ENCODE results near the gene FAM228A.

FAM228A gene

DNA sequence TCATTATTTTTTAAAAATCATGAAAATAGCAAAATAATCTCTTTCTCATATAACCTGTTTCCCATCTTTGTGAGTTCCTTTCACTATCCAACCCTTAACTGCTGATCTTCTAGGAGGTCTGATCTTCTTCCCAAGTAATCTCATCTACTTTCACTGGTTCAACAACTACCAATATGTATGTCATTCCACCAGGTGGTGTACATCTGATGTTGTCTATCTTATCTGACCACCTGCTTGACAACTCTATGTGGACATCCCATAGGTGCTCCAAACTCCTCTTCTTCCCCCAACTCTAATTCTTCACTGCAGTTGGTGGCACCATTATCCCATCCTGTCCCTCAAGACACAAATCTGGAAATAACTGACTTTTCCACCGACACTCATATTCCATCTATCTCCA lies 62.5 kb downstream of the FAM228A start:
- H3K9ac ChIP-seq (ENCODE audit: low read depth, low read length, poor library complexity, severe bottlenecking): no peak overlapping the region
- H4K20me1 ChIP-seq (ENCODE audit: insufficient read depth, low read length, poor library complexity, severe bottlenecking): no peaks in the 10 kb centered on the region
- H2AFZ ChIP-seq (ENCODE audit: low read length): no peak overlapping the region
- no peaks in the 10 kb centered on the region for H3K9me3 ChIP-seq (ENCODE audit: insufficient read depth, low read depth, low read length)
- no peaks in the 10 kb centered on the region for H3K79me2 ChIP-seq (ENCODE audit: insufficient read depth, low read length)
- H3K4me2 ChIP-seq (ENCODE audit: low read depth, low read length, poor library complexity, severe bottlenecking): no peak overlapping the region
- H3K4me3 ChIP-seq (ENCODE audit: low read length, poor library complexity, severe bottlenecking): no peak overlapping the region
- H3K4me1 ChIP-seq (ENCODE audit: insufficient read depth, low read length, poor library complexity, severe bottlenecking): no peaks in the 10 kb centered on the region
- no peaks in the 10 kb centered on the region for H3K27me3 ChIP-seq (ENCODE audit: insufficient read depth, low read length, poor library complexity, severe bottlenecking)
- H3K9me2 ChIP-seq (replicated peaks; ENCODE audit: low read depth, low read length): no peaks in the 10 kb centered on the region
- TF ChIP-seq CTCF (conservative IDR thresholded peaks at IDR 0.05; ENCODE audit: low read length): 0 out of 2 replicates have a peak, but pooled peaks have one; percentile 9
- no peak for TF ChIP-seq EZH2phosphoT487 (IDR thresholded peaks at IDR 0.05; ENCODE audit: borderline replicate concordance)
- no peaks in the 10 kb centered on the region for H3F3A ChIP-seq (ENCODE audit: low read depth)
- peaks cover 11% of the 10 kb centered on the region; the same call in 1 of the 2 replicates for H3K36me3 ChIP-seq (ENCODE audit: insufficient read depth, low read length)

GRCh38 chr2:24238158-24238557 lies 63.3 kb downstream of the FAM228A start:
- no peaks in the 10 kb centered on the region for H3K4me1 ChIP-seq (ENCODE audit: insufficient read depth, low read length, poor library complexity, severe bottlenecking)

DNA sequence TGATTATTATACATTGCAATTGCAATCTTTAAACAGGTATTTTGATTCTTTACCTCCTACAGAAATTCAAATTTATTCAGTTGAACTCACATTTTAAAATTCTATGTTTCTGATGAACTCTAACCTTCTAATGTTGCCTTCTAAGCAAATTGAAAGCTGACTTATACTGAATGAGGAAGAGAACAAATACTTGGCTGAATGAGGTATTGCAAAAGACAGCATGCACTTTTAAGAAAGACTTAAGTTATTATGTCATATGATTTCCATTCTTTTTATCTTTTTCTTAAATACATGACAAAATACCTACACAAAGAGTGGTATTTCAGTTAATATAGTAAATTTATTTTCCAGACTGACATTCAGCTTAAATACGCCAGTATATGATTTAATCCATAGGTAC lies 64.7 kb downstream of the FAM228A start:
- H3K4me1 ChIP-seq (ENCODE audit: insufficient read depth, low read length, poor library complexity, severe bottlenecking): no peaks in the 10 kb centered on the region
- no peaks in the 10 kb centered on the region for H4K20me1 ChIP-seq (ENCODE audit: insufficient read depth, low read length, poor library complexity, severe bottlenecking)
- H3K27me3 ChIP-seq (ENCODE audit: insufficient read depth, low read length, poor library complexity, severe bottlenecking): no peaks in the 10 kb centered on the region
- H3K4me2 ChIP-seq (ENCODE audit: low read depth, low read length, poor library complexity, severe bottlenecking): no peak overlapping the region
- no peak overlapping the region for H3K4me3 ChIP-seq (ENCODE audit: low read length, poor library complexity, severe bottlenecking)
- no peaks in the 10 kb centered on the region for H3K9me3 ChIP-seq (ENCODE audit: insufficient read depth, low read depth, low read length)
- no peaks in the 10 kb centered on the region for H3K9me2 ChIP-seq (replicated peaks; ENCODE audit: low read depth, low read length)
- H3K9ac ChIP-seq (ENCODE audit: low read depth, low read length, poor library complexity, severe bottlenecking): no peak overlapping the region
- H3F3A ChIP-seq (ENCODE audit: low read depth): no peaks in the 10 kb centered on the region
- no peak overlapping the region for H2AFZ ChIP-seq (ENCODE audit: low read length)
- no peaks in the 10 kb centered on the region for H3K79me2 ChIP-seq (ENCODE audit: insufficient read depth, low read length)
- TF ChIP-seq CTCF (conservative IDR thresholded peaks at IDR 0.05; ENCODE audit: low read length) (no peak), EZH2phosphoT487 (IDR thresholded peaks at IDR 0.05; ENCODE audit: borderline replicate concordance) (no peak)
- peaks cover 19% of the 10 kb centered on the region for H3K36me3 ChIP-seq (ENCODE audit: insufficient read depth, low read length)

More at GRCh38 chr2:24238158-24238557, 63.3 kb downstream of the FAM228A start:
- no peak overlapping the region for H3K4me2 ChIP-seq (ENCODE audit: low read depth, low read length, poor library complexity, severe bottlenecking)
- H3K79me2 ChIP-seq (ENCODE audit: insufficient read depth, low read length): no peaks in the 10 kb centered on the region
- TF ChIP-seq EZH2phosphoT487 (IDR thresholded peaks at IDR 0.05; ENCODE audit: borderline replicate concordance): no peak
- TF ChIP-seq CTCF (conservative IDR thresholded peaks at IDR 0.05; ENCODE audit: low read length): no peak
- H3F3A ChIP-seq (ENCODE audit: low read depth): no peaks in the 10 kb centered on the region
- no peak overlapping the region for H3K9ac ChIP-seq (ENCODE audit: low read depth, low read length, poor library complexity, severe bottlenecking)
- no peak overlapping the region for H3K4me3 ChIP-seq (ENCODE audit: low read length, poor library complexity, severe bottlenecking)
- H2AFZ ChIP-seq (ENCODE audit: low read length): no peak overlapping the region
- H3K36me3 ChIP-seq (ENCODE audit: insufficient read depth, low read length): peaks cover 11% of the 10 kb centered on the region; the same call in 1 of the 2 replicates
- H3K9me3 ChIP-seq (ENCODE audit: insufficient read depth, low read depth, low read length): no peaks in the 10 kb centered on the region
- no peaks in the 10 kb centered on the region for H3K9me2 ChIP-seq (replicated peaks; ENCODE audit: low read depth, low read length)
- H3K27me3 ChIP-seq (ENCODE audit: insufficient read depth, low read length, poor library complexity, severe bottlenecking): no peaks in the 10 kb centered on the region
- H4K20me1 ChIP-seq (ENCODE audit: insufficient read depth, low read length, poor library complexity, severe bottlenecking): no peaks in the 10 kb centered on the region

Measured in Loucy (cell line).